K562 (cell line): ENCODE results near the gene GFOD1. TPM values are rescaled to one million over a fixed set of nuclear protein-coding genes. Genes with fewer than 3 reads are reported as not detected.

Experiments
- CBFA2T3 ChIP-seq: fragments of 450-650 bp; IDR thresholded peaks from 2 replicates; pipeline ENCODE4 v1.6.1; 2017
- CBX3 ChIP-seq, 2 experiments: IDR thresholded peaks; 1 replicate in 1 of 2; 2 replicates in 1 of 2; pipeline ENCODE4 v1.6.1; 2012; ENCODE audit warnings: inconsistent platforms in 2 of 2, low read length in 2 of 2, borderline replicate concordance in 1 of 2, control low read depth in 1 of 2
- HMG20B ChIP-seq: fragments of 250-450 bp; sonication (Bioruptor Pico); IDR thresholded peaks from 2 replicates; pipeline ENCODE4 v1.5.0; 2021; ENCODE audit warnings: mild to moderate bottlenecking
- JUND ChIP-seq, 2 experiments: IDR thresholded peaks; 2 replicates in 1 of 2; 3 replicates in 1 of 2; pipeline ENCODE4 v1.6.1; 2011; ENCODE audit warnings: borderline replicate concordance in 2 of 2, low read depth in 2 of 2, low read length in 2 of 2, improper control_type of control experiment in 1 of 2, missing biosample characterization in 1 of 2, missing genetic modification characterization in 1 of 2, missing genetic modification reagents in 1 of 2
- KAT2B ChIP-seq: IDR thresholded peaks from one replicate; pipeline ENCODE4 v1.6.1; 2012; ENCODE audit warnings: low read depth, mild to moderate bottlenecking, control low read depth, inconsistent platforms, low read length, moderate library complexity
- ZNF239 ChIP-seq: fragments of 250-450 bp; sonication (Bioruptor Pico); IDR thresholded peaks from 2 replicates; pipeline ENCODE4 v1.4.0; 2020; ENCODE audit warnings: mild to moderate bottlenecking
- ZNF644 ChIP-seq: fragments of 200-800 bp; sonication (Bioruptor generic); IDR thresholded peaks from 2 replicates; pipeline ENCODE4 v1.6.1; 2016; ENCODE audit warnings: low read depth, missing genetic modification characterization, missing compliant biosample characterization
- ZNF785 ChIP-seq: fragments of 250-450 bp; sonication (Bioruptor Pico); IDR thresholded peaks from 2 replicates; pipeline ENCODE4 v1.4.0; 2020; ENCODE audit warnings: mild to moderate bottlenecking
- ZZZ3 ChIP-seq: fragments of 450-650 bp; IDR thresholded peaks from 2 replicates; pipeline ENCODE4 v1.6.1; 2016; ENCODE audit warnings: antibody characterized with exemption, mild to moderate bottlenecking, moderate library complexity
- polyA plus RNA-seq, 8 experiments: library from polyadenylated mRNA; depleted of rRNA in 4 of 8; stranded (reverse) in 5 of 8; unstranded in 3 of 8; fragments of >200 nt; fragmentation: Nextera tagmentation in 2 of 8; fragmentation: Illumina TruSeq in 1 of 8; extraction: Ambion mirVana in 2 of 8; extraction: Trizol in 1 of 8; gene quantifications; 2 replicates each; pipeline versions ENCODE4 v1.2.1 to v1.2.3, GENCODE V29; 2011 to 2014; ENCODE audit warnings: inconsistent platforms in 1 of 8, missing spikeins in 1 of 8
- total RNA-seq, 7 experiments: library from RNA; depleted of rRNA in 6 of 7; stranded (reverse); fragments of >200 nt in 6 of 7; fragmentation: Illumina TruSeq in 2 of 7; extraction: Trizol in 2 of 7; gene quantifications; 2 replicates each; pipeline versions ENCODE4 v1.2.1 to v1.2.3, GENCODE V29; 2011 to 2021; ENCODE audit warnings: low replicate concordance in 1 of 7
- TF ChIP-seq, protein P1 (sequence below), 3 experiments: IDR thresholded peaks in 2 of 3; conservative IDR thresholded peaks in 1 of 3; 2 replicates each; pipeline ENCODE4 v1.5.1; 2011 to 2012; ENCODE audit warnings: low read length in 3 of 3, mild to moderate bottlenecking in 3 of 3, control low read depth in 2 of 3, improper control_type of control experiment in 1 of 3, inconsistent platforms in 1 of 3, low read depth in 1 of 3, mixed read lengths in 1 of 3, moderate library complexity in 1 of 3; ENCODE audit not compliant: insufficient read depth in 2 of 3
- TF ChIP-seq, protein P2 (sequence below): fragments of 450-650 bp; formaldehyde crosslinking; IDR thresholded peaks from 2 replicates; pipeline ENCODE4 v1.4.0; 2020; ENCODE audit warnings: mild to moderate bottlenecking
- TF ChIP-seq, protein P3 (sequence below): fragments of 250-450 bp; sonication (Bioruptor Pico); IDR thresholded peaks from 2 replicates; pipeline ENCODE4 v1.8.0; 2021; ENCODE audit warnings: borderline replicate concordance, mild to moderate bottlenecking, moderate library complexity; ENCODE audit not compliant: poor library complexity, severe bottlenecking
- TF ChIP-seq, protein P4 (sequence below): fragments of 450-650 bp; formaldehyde crosslinking; IDR thresholded peaks from 2 replicates; pipeline ENCODE4 v1.4.0; 2020; ENCODE audit warnings: mild to moderate bottlenecking, moderate library complexity
- TF ChIP-seq, protein P5 (sequence below): sonication (generic); formaldehyde crosslinking; IDR thresholded peaks from 2 replicates; pipeline ENCODE4 v1.8.1; 2023; ENCODE audit warnings: mild to moderate bottlenecking, missing genetic modification reagents

GFOD1 gene
- total and polyA plus RNA-seq, 9 of the 15 experiments (the other 6 are each of a cell fraction or from before 2014, with no cell fraction given) = 3.8 to 12.0 (median 8.2) TPM

DNA sequence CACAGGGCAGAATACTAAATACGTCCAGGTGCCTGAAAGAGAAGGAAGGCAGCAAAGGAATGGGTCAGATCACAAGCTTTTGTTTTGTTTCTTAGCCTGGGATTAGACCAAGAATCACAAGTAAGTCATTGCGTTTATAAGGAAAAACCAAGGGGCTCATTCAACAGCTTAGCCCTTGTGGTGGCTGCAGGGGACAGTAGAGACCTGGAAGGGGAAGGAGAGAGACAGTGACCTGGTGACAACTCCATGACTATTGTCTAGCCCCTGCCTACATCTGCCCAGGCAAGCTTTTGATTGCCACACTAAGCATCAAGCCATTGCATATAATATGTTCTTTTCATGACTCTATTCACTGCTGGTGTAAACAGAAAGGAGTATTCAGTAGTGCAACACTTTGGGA is 128.9 kb downstream of the GFOD1 start (continued):
- no peak for TF ChIP-seq JUND (IDR thresholded peaks at IDR 0.05; ENCODE audit: borderline replicate concordance, low read depth, low read length)
- TF ChIP-seq JUND (tag; IDR thresholded peaks at IDR 0.05; ENCODE audit: borderline replicate concordance, low read depth, low read length) = no peak
- no peak for TF ChIP-seq ZZZ3
- no peak for TF ChIP-seq ZNF785
- TF ChIP-seq, protein P1, sequence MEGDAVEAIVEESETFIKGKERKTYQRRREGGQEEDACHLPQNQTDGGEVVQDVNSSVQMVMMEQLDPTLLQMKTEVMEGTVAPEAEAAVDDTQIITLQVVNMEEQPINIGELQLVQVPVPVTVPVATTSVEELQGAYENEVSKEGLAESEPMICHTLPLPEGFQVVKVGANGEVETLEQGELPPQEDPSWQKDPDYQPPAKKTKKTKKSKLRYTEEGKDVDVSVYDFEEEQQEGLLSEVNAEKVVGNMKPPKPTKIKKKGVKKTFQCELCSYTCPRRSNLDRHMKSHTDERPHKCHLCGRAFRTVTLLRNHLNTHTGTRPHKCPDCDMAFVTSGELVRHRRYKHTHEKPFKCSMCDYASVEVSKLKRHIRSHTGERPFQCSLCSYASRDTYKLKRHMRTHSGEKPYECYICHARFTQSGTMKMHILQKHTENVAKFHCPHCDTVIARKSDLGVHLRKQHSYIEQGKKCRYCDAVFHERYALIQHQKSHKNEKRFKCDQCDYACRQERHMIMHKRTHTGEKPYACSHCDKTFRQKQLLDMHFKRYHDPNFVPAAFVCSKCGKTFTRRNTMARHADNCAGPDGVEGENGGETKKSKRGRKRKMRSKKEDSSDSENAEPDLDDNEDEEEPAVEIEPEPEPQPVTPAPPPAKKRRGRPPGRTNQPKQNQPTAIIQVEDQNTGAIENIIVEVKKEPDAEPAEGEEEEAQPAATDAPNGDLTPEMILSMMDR (IDR thresholded peaks at IDR 0.05 in 2 of 3, conservative IDR thresholded peaks at IDR 0.05 in 1 of 3; ENCODE audit: insufficient read depth in 2 of 3, low read depth in 1 of 3, low read length in 3 of 3) = peak in 2 of 3 experiments; percentile 26 to 34; a peak in 2 of 6 replicates
- no peak for TF ChIP-seq HMG20B (CRISPR knock-in tag)
- no peak for TF ChIP-seq ZNF644 (tag)
- TF ChIP-seq CBX3 (IDR thresholded peaks at IDR 0.05; ENCODE audit: borderline replicate concordance in 1 of 2, low read length in 2 of 2) = no peak
- TF ChIP-seq KAT2B = no peak
- TF ChIP-seq, protein P2, sequence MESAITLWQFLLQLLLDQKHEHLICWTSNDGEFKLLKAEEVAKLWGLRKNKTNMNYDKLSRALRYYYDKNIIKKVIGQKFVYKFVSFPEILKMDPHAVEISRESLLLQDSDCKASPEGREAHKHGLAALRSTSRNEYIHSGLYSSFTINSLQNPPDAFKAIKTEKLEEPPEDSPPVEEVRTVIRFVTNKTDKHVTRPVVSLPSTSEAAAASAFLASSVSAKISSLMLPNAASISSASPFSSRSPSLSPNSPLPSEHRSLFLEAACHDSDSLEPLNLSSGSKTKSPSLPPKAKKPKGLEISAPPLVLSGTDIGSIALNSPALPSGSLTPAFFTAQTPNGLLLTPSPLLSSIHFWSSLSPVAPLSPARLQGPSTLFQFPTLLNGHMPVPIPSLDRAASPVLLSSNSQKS (CRISPR knock-in tag) = no peak
- TF ChIP-seq, protein P3, sequence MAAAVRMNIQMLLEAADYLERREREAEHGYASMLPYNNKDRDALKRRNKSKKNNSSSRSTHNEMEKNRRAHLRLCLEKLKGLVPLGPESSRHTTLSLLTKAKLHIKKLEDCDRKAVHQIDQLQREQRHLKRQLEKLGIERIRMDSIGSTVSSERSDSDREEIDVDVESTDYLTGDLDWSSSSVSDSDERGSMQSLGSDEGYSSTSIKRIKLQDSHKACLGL (CRISPR knock-in tag) = no peak
- TF ChIP-seq CBFA2T3 = no peak
- TF ChIP-seq, protein P4, sequence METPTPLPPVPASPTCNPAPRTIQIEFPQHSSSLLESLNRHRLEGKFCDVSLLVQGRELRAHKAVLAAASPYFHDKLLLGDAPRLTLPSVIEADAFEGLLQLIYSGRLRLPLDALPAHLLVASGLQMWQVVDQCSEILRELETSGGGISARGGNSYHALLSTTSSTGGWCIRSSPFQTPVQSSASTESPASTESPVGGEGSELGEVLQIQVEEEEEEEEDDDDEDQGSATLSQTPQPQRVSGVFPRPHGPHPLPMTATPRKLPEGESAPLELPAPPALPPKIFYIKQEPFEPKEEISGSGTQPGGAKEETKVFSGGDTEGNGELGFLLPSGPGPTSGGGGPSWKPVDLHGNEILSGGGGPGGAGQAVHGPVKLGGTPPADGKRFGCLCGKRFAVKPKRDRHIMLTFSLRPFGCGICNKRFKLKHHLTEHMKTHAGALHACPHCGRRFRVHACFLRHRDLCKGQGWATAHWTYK = no peak; the same call in 1 of the 2 replicates
- TF ChIP-seq, protein P5, sequence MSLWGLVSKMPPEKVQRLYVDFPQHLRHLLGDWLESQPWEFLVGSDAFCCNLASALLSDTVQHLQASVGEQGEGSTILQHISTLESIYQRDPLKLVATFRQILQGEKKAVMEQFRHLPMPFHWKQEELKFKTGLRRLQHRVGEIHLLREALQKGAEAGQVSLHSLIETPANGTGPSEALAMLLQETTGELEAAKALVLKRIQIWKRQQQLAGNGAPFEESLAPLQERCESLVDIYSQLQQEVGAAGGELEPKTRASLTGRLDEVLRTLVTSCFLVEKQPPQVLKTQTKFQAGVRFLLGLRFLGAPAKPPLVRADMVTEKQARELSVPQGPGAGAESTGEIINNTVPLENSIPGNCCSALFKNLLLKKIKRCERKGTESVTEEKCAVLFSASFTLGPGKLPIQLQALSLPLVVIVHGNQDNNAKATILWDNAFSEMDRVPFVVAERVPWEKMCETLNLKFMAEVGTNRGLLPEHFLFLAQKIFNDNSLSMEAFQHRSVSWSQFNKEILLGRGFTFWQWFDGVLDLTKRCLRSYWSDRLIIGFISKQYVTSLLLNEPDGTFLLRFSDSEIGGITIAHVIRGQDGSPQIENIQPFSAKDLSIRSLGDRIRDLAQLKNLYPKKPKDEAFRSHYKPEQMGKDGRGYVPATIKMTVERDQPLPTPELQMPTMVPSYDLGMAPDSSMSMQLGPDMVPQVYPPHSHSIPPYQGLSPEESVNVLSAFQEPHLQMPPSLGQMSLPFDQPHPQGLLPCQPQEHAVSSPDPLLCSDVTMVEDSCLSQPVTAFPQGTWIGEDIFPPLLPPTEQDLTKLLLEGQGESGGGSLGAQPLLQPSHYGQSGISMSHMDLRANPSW (CRISPR knock-in tag) = no peak
- TF ChIP-seq ZNF239 = no peak
